HG02588 (cell line): ENCODE data around the gene REV1.
"Not testable (repeated sequence)": the region's sequence is repeated elsewhere in the genome, so short reads cannot be mapped to it uniquely, and the experiment has no call there.

ENCODE experiments used
- ATAC-seq: cut with Tn5 transposase; IDR thresholded peaks from one replicate; pipeline ENCODE4 v1.9.1; 2021; ENCODE audit warnings: mild to moderate bottlenecking, moderate library complexity; ENCODE audit not compliant: unreplicated experiment

The REV1 gene

DNA sequence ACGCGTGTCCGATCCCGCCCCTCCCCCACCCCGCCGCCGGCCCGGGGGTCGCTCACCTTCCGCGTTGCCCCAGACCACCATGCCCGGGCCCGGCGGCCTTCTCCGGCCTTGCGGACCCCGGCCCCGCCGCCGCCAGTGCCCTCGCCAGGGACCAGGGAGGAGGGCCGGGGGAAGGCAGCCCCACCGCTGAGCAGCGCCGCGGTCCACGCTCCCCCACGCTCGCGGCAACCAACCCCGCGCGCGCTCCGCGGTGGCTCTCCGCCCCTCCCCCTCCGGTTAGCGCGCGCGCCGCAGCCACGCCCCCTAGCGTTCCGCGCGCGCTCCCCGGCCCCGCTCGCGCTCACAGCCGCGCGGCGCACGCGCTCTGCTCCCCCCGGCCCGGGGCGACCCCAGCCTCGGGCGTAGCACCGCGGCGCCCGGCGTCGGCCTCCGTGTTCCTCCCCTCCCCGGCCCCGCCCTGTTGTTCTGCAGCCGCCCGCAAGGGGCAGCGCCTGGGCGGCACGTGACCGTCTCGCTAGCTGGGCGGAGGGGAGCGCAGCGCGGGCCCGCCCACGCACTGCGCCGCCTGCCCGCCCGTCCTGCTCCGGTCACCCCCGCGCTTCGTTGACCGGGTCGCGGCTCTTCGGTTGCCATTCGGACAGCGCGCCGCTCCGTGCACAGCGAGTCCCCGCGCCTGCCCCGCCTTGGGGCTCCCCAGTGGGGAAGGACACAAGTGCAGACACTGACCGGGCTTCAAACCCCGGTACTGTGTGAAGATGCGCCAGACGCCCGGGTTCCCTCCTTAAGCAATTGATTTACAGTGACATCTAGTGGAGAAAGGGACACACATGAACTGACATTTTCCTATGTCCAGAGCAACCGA is at the start of gene REV1:
REV1 (minus strand) TSS at position 257 of the 862 bp plus-strand sequence. CDS start 25,042 bp downstream, outside the sequence.
- ATAC-seq: peak; percentile 75

GRCh38 chr2:99537910-99538485 is 48.2 kb upstream of the REV1 start:
- ATAC-seq: no peak

- no peak for ATAC-seq
Measured at GRCh38 chr2:99524056-99524455, 34.2 kb upstream of the REV1 start.

GRCh38 chr2:99522157-99522556 is 32.3 kb upstream of the REV1 start:
- ATAC-seq: no peak

- ATAC-seq: no peak
Measured at GRCh38 chr2:99520813-99521212, 31.0 kb upstream of the REV1 start.

DNA sequence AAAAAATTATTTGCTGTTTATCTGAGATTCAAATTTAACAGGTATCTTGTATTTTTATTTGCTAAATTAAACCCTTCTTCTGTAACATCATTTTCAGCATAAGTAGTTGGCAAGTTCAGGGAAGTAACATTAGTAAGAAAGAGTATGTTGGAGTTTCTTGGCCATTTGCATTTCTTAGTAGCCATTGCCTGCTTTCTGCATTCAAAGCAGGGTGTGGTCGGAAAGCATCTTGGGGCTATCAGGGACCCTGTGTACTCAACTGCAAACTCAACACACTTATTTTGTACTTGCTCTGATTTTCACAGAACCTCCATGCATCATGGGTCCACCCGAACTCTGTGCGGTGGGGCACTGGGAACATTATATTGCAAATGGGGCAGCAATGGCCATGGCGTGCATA is 30.4 kb upstream of the REV1 start:
- ATAC-seq: no peak

DNA sequence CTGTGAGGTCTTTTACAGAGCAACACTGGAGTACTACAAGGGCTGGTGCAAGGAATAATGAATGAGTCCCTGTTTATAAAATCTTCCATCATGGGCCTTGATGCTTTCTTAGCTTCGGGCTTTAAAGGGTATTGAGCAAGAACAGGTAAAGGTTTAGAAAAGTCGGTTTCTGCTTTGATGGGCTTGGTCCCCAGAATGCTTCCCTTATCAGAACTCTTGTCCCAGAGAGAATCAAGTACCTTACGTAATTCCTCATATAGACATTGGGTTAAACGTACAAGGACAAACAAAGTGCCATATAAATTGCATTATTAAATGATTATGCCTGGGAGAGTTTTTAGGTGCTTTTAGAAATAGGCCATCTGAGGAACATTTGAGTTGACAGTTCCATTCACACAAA is 24.5 kb upstream of the REV1 start:
- no peak for ATAC-seq

DNA sequence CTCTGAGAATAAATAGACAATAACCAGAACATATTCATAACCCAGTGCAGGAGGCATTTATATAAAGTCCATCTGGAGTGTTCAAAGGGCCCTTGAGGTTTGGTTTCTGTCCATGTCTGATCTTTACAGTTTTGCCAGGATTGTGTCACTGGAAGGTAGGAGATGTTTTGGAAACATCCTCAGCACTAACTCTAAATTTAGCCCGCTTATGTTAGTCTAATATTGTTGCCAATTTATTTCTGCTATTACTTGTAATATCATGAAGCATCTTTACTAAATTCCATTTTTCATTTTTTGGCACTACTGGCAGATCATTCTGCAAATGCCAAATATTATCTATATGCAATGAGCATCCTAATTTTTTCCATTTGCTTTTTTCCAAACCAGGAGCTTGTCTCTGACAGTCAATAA is 22.4 kb upstream of the REV1 start:
- ATAC-seq: no peak

GRCh38 chr2:99509387-99509786 is 19.6 kb upstream of the REV1 start:
- ATAC-seq: no peak

DNA sequence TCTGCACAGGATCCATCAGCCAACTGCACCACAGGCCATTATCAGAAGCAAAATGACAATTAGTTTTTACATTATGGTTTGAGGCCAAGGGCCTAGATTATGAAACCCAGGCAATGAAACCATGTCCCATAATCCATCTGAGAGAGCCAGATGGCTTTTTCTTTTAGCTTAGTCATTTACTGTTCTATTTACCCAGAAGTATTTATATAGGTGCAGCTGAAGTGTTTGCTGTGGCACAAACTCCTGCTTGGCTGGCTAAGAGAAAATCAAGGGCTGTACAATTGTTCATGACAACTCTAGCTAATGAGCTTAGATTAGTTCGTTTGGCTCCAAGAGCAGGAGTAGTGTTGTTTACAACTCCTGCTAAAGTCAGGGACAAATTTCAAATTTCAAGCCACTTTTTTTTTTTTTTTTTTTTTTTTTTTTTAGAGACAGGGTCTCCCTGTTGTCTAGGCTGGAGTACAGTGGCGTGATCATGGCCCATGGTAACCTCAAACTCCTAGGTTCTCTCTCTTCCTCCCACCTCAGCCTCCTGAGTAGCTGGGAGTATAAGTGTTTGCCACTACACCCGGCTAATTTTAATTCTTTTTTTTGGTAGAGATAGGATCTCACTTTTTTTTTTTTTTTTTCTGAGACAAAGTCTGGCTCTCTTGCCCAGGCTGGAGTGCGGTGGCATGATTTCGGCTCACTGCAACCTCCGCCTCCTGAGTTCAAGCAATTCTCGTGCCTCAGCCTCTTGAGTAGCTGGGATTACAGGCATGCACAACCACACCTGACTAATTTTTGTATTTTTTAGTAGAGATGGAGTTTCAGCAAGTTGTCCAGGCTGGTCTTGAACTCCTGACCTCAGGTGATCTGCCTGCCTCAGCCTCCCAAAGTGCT is 18.4 kb upstream of the REV1 start:
- no peak for ATAC-seq

DNA sequence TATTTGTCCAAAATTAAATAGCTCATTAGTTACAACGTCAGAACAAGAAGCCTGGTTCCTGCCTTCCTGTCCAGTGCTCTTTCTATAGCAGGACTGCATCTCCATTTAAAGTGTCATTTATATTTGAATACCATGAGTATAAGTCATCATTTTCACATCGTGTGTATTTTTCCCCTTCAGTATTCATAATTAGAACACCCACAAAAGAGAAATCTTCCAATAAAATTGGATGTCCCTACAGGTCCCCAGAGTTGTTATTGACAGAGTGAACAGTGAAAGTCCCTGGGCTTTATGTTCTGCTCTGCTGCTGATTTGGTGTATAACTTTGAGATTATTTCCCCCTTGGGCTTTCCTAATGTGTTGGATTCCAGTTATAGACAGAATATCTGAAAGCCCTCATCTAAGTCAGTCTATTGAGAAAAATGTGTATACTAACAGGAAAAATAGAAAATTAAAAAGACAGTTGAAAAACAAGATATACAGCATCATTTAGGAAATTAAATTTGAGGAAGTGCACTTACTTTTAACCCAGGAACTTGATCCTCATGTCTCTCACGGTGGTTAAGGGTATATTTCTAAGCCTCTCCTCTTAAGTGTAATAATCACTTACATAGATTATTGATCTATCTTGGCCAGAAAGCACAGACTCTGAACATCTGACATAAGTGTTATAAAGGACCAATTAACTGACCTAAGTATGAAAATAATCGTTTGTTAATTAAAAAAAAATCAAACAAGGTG is 15.2 kb upstream of the REV1 start:
- ATAC-seq: no peak

DNA sequence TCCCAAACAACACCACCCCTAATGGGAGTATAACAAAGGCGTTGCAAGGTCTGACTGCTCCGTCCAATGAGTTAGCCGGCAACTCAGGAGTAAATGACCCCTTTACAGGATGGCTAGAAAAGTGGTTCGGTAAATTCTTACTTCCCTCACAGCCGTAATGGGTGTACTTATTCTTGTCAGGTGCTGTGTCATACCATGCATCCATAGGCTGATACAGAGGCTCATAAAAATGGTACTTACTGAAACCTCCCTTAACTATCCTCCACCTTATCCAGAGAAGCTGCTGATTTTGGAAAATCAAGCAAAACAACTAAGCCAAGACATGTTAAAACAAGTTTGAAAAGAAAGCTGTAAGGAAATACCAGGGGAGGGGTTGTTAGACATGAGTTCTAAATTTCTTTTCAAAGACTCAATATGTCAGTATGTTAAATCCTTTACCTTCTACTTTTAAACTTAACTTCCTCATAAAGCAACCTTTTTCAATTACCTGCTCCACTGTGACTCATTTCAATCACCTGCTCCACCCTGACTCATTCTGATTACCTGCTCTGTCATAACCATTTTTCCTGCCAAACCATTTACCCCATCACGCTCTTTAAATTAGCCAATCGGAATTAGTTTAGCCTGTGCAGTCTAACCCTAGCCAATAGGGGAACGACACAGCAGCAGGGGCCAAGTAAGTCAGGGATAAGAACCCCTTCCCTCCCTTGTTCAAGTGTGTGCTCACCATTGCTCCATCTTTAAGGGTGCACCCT is 14.0 kb upstream of the REV1 start:
- ATAC-seq: not testable (repeated sequence)

- ATAC-seq: no peak
Measured at GRCh38 chr2:99496021-99496420, 6.2 kb upstream of the REV1 start.

GRCh38 chr2:99495115-99495860 is 5.5 kb upstream of the REV1 start:
- ATAC-seq: no peak

DNA sequence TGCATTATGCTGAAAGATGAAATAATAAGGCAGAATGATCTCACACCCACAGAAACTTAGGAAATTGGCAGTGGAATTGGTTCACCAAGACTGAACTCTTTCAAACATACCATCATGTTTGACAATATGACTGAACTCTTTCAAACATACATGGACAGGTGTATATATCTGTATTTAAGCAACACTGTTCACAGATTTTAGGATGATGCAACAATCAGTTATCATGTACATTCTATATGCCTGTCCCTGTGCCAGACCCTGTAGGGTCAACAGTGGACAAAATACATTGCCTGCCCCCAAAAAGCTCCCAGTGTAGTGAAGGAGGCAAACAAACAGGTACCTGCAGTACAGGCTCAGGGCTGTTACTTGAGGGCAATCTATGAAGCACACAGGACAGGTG is 2.9 kb upstream of the REV1 start:
- ATAC-seq: no peak

- ATAC-seq: no peak
Measured at GRCh38 chr2:99490623-99491461, 1.0 kb upstream of the REV1 start.

DNA sequence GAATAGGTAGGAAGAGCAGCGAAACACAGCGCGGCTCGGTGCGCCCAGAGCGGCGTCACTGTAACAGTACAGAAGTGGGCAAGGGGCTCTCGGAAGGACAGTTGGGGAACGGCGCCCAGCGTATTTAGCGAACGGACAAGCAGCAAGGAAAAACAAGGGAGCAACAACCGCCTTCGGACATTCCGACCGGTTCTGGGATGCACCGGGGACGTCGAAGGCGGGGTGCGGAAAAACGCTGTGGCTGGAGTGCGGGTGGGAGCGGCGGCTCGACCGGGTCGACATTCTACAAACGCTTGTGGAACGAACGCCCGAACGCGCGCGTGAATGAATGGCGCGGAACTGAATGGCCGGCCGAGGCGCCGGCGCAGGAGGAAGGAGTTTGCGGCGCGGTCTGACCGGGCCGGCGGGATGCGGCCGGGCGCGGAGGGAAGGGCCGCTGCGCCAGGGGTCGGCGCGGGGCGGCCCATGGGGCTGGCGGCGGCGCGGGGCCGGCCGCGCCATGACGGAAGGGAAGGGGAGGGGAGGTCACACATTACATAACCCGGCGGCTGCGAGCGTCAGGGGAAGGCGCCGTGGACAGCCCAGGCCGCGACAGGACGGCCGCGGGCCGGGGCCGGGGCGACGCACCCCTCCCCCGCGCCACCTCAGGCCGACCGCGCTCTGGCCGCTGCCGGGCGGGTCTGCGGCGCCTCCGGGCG is 605 bp downstream of the REV1 start:
- peak; percentile 37 for ATAC-seq

- ATAC-seq: no peak
Measured at GRCh38 chr2:99488539-99489062, 1.2 kb downstream of the REV1 start.
